Right renal pelvis (tissue), 4 donors: ENCODE data around the gene GET4. TPM values are rescaled to one million over a fixed set of nuclear protein-coding genes. Genes with fewer than 3 reads are reported as not detected.

Source experiments
- DNase-seq, 4 donors: peaks; one replicate each; pipeline ENCODE4 v3.0.0-alpha.2; 2013; ENCODE audit warnings: low read depth in 4 of 4, low spot score in 3 of 4, missing footprints in 1 of 4
- polyA plus RNA-seq, 4 donors: library from polyadenylated mRNA; unstranded; fragments of 120-200 nt; gene quantifications; one replicate each; pipeline ENCODE4 v1.2.1, GENCODE V29; 2013; ENCODE audit not compliant: insufficient read length in 4 of 4

Gene GET4
- polyA plus RNA-seq, 4 donors = 33.2 to 47.4 (median 39.0) TPM

DNA sequence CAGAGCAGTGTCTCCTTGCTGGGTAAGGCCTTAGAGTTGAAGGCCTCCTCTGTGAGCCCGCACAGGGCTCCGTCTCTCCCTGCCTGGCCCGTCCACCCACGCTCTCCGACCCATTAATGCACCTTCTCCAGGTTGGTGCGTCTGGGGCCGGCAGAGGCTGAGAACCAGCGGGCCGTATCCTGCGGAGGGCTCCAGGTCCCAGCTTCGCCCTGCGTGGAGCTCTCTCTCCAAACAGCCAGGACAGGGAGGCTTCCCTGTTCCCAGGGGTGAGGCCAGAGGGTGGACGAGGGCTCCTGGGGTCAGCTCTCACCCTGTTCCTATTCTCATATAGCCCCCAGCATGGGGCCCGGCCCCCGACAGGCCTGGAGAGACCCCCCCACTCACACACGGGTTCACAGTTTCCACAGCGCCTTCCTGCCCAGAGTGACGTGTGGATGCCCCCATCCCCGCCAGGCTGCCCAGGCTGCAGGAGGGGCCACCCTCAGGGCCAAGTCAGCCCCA lies 34.6 kb downstream of the GET4 start:
- no peak for DNase-seq

GRCh38 chr7:911791-912480 lies 35.6 kb downstream of the GET4 start:
- DNase-seq = no peak

DNA sequence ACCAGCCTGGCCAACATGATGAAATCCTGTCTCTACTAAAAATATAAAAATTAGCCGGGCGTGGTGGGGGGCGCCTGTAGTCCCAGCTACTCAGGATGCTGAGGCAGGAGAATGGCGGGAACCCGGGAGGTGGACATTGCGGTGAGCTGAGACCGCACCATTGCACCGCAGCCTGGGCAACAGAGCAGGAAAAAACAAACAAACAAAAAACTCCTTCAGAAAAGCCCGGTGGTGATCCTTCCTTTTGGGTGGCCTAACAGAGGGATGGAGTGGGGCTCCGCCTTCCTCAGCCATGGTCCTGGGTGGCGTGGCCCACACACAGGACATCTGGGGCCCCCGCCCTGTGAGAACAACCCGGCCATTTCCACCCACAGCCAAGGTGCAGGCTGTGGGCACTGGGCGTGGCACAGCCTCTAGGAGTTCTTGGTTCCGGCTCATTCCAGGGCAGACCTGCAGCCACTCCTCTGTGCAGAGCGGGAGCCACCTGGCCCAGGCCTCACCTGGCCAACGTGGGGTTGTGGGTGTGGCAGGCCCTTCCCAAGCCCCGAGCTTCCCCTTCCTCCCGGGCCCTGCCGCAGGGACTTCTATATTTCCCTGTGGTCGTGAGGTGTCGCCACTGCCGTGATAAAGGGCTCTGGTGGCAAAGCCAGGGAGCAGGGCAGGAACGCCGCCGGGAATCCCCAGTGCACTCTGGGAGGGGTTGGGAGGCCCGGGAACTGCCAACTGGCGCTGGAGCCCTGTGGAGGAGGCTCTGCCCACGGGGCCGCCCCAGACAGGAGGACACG lies 37.6 kb downstream of the GET4 start:
- DNase-seq = no peak

DNA sequence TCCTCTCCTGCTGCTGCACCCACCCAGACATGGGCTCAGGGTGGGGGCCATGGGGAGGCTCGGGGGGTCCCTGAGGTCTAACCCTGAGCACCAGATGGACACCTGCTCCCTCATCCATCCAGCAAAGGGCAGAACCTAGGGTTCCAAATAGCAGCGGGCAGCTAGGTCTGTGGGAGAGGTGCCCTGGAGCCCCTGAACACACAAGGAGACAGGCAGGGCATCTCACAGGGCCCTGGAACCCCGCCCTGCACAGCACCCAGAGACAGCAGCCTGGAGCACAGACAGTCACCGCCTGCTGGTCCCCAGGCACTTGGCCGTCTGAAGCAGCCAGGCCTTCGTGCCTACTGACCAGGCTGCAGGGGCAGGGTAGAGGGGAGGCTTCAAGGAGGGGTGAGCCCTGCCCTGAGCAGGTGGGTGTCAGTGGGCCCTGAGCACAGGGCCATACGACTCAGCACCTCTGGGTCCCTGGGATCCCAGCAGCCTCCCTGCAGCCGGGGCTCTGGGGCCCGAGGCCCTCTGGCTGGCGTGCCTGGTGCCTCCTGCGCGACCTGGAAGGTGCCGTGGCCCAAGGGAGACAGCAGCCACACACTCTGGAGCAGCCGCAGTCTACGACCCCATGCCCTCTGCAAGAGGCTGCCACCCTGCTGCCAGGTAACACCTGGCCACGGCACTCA lies 38.3 kb downstream of the GET4 start:
- DNase-seq = no peak

DNA sequence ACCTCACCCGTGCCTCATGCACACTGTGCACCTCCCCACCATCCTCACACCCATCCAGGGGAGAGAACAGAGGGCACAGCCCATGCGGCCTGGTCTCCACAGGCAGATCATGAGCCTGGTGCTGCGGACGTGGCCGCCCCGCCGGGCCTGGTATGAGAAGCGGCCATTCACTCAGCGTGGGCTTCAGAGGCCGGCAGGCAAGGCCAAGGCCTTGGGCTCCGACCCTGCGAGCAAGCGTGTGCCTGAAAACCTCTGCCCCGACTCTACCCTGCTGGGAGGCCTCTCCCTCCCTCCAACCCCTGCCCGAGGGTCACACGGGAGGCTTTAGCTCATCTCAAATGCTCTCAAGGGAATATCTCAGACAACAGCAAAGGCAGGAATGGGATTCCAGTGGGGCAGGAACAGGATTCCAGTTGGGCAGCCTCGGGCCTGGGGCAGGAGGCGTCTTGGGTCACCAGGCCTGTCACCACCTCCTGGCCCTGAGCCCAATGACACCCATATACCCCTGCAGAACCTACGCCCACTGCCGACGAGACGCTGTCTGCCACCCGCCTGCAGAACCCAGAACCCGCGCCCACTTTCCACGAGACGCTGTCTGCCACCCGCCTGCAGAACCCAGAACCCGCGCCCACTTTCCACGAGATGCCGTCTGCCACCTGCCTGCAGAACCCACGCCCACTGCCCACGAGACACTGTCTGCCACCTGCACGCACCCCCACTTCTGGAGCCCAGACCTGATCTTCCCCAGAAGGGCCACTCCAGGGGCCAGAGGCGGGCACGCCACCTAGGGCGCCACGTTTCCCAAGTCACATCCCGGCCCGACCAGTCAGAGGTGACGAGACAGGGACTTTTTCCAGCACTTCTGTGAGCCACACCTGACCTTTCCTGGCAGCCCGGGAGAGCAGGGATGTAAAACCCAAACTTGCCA lies 39.2 kb downstream of the GET4 start:
- DNase-seq = no peak

GRCh38 chr7:916291-916941 lies 40.1 kb downstream of the GET4 start:
- no peak for DNase-seq

DNA sequence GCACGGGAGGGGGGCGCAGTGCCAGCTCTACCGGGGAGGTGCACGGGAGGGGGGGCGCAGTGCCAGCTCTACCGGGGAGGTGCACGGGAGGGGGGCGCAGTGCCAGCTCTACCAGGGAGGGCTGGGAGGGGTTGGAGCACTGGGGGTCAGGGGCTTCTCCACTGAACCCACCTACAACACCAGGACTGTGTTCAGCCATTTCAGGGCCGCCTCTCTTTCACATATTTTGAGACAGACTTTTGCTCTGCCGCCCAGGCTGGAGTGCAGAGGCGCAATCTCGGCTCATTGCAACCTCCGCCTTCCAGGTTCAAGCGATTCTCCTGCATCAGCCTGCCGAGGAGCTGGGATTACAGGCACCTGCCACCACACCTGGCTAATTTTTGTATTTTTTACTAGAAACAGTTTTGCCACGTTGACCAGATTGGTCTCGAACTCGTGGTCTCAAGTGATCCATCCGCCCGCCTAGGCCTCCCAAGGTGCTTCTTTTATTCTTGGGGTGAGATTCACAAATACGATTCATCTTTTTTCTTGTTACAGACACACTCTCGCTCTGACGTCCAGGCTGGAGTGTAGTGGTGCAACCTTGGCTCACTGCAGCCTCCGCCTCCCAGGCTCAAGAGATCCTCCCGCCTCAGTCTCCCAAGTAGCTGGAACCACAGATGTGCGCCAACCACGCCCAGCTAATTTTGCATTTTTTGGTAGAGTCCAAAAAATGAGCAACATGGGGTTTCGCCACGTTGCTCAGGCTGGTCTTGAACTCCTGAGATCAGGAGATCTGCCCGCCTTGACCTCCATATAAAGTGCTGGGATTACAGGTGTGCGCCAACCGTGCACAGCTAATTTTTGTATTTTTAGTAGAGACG lies 41.1 kb downstream of the GET4 start:
- no peak for DNase-seq

DNA sequence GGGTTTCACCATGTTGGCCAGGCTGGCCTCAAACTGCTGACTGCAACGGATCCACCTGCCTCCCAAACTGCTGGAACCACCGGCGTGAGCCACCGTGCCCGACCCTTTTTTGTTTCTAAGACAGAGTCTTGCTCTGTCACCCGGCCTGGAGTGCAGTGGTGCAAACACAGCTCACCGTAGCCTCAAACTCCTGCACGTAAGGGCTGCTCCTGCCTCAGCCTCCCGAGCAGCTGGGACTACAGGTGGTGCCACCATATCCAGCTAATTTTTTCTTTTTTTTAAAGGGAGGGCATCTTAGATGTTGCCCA lies 41.7 kb downstream of the GET4 start:
- DNase-seq = no peak

GRCh38 chr7:918441-919113 lies 42.2 kb downstream of the GET4 start:
- DNase-seq = no peak

DNA sequence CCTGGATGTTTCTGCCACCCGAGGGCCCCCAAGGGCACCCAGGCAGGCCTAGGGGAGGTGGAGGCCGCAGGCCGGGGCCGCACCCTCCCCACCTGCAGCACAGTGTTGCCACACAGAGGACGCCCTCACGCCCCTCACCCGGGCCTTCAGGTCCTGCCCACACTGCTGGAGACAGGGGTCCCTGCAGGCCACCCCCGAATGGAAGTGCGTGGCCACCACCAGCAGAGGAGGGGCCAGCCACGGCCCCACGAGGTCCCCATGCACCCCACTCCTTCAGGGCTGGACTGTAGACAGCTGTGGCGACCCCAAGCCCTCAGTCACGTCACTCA lies 42.7 kb downstream of the GET4 start:
- no peak for DNase-seq

DNA sequence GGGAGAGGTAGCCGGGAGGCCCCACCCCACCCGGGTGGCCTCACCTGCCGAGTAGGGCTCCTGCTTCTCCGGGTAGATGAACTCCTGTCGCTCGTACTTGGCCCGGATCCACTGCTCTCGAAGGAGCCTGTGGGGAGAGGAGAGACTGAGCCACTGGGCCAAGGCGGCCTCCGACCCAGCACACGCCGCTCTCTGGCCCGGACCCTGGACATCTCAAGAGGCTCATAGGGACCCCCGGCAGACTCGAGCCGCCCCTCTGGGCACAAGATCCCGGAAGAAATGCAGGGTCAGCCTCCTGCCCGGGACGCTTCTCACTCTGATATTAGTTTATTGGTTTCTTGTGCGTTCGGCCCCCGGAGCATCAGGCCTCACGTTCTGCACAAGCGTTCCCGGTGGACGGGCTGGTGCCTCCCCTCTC lies 43.6 kb downstream of the GET4 start:
- no peak for DNase-seq

GRCh38 chr7:920351-921070 lies 44.2 kb downstream of the GET4 start:
- DNase-seq = no peak

GRCh38 chr7:921071-921461 lies 44.7 kb downstream of the GET4 start:
- DNase-seq = no peak

GRCh38 chr7:921581-922333 lies 45.4 kb downstream of the GET4 start:
- DNase-seq = no peak

DNA sequence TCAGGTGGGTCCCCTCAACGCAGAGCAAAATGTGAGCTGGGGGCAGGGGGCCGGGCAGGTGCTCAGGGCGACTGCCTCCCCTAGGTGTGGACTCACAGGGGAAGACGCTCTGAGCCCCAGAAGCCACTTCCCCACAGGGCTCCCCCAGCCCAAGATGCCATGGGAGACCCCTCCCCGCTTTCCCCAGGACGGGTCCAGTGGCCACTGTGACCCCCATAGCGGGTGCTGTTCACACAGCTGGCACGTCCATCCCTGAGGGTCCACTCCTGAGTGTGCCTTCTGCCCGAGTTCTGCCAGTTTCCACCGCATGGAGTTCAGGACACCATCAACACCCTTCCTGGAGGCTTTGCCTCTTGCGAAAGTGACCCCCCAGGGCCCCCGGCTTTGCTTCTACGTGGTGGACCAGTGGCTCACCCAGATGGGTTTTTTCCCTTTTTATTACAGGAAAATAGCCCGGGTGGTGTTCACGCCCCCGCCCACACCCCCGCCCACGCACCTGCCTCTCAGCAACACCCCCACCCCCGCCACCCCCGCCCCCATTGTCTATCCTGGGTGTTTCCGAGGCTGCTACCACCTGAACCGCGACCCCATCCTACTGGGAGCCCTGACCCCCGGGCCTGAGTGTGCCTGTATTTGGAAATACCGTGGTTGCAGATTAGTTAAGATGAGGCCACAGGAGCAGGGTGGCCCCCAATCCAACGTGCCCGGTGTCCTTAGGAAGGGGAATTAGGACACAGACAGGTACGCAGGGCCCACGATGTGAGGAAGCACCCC lies 46.2 kb downstream of the GET4 start:
- no peak for DNase-seq
